G401.6 (cell line): Measurements from ENCODE around the gene PREPL.

Experiments
- FAIRE-seq: peaks from 2 replicates; lab custom pipeline; 2012; peaks lifted over from hg19 to GRCh38; lab: Jason Lieb, UNC

PREPL gene

GRCh38 chr2:44295633-44296359 is 65.5 kb downstream of the PREPL start:
- FAIRE-seq: no peak

- FAIRE-seq: no peak
Observed at GRCh38 chr2:44295113-44295512, 66.2 kb downstream of the PREPL start.

DNA sequence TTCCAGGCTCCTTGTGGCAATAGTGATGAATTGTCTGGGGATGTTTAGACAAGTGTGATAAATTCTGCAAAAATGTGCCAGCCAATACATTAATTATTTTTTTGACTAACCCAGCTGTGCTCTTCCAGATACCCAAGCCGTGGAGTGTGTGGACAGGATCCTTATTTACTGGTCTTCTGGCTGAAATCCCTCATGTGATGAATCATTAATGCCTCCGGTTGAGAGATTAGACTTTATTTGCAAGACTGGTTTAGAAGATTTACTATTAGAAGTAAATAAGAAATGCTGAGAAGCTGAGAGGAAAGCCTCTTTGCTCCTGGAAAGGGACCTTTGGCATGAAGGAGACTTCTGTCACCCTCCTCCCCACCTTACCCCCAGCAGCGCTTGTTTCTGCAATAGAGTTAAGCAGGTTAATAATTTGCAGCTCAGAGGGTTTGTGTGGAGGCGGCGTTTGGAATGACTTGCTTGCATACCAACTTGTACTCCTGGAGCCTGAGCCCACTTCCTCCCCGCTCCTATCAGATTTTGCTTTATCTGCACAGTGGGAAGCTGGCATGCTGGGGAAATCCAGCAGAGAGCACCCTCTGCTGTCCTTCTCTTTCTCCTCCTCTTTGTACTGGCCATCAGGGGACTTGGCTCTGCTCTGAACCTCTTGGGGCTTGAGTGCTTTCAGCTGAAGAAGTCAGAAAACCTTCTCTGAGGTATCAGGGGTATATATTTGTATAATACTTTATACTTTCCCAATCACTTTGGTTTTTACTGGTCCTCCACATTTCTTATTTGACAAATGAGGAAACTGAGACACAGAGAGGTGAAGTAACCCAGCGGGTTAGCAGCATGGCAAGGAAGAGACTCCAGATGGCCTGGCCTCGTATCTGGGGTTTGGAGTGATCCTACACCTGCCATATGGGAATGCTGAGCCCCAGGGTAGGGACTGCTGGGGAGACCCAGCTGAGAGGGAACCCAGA is 69.7 kb downstream of the PREPL start:
- FAIRE-seq: no peak

- FAIRE-seq: no peak
Observed at GRCh38 chr2:44290261-44290660, 71.0 kb downstream of the PREPL start.

GRCh38 chr2:44286884-44287638 is 74.2 kb downstream of the PREPL start:
- FAIRE-seq: no peak

- FAIRE-seq: no peak
Observed at GRCh38 chr2:44286119-44286883, 75.0 kb downstream of the PREPL start.

- no peak for FAIRE-seq
Observed at GRCh38 chr2:44285174-44285573, 76.1 kb downstream of the PREPL start.

GRCh38 chr2:44283116-44283666 is 78.1 kb downstream of the PREPL start:
- no peak for FAIRE-seq

- FAIRE-seq: no peak
Observed at GRCh38 chr2:44280869-44281268, 80.4 kb downstream of the PREPL start.

DNA sequence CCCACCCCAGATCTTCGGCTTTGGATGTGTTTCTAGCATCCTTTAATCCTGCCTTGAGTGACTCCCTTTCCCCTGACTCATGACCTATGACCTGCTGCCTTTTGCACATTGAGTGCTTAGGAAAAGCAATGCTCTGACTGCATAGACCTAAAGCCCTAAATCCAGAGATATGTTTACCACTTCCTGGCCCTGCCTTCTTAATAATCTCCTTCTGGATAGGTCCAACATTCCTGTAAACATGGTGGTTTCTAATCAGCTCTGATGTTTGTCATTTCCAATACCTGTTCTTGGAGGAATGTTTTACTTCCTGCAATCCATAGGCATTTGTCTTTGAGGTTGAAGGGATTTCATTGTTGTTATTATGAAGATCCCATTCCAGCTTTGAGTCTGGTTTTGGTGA is 83.8 kb downstream of the PREPL start:
- no peak for FAIRE-seq

DNA sequence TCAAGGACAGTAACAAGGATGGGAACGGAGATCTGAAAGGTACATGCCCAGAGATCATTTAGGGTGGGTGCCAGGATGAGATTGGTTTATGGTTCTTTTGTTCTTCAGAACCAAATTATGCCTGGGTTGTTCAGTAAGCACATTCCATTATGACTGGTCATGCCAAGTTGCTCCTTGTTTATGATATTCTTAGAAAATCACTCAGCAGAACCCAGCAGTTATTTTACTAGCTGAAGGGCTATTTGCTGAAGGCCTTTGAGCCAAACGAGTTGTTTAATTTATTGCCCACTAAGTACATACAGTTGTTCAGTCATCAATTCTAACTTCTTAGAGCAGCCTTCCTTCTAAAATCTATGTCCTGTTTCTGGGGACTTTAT is 85.4 kb downstream of the PREPL start:
- FAIRE-seq: no peak

- FAIRE-seq: no peak
Observed at GRCh38 chr2:44273596-44273995, 87.7 kb downstream of the PREPL start.

GRCh38 chr2:44273076-44273475 is 88.2 kb downstream of the PREPL start:
- FAIRE-seq: no peak

- FAIRE-seq: no peak
Observed at GRCh38 chr2:44271296-44271695, 90.0 kb downstream of the PREPL start.

DNA sequence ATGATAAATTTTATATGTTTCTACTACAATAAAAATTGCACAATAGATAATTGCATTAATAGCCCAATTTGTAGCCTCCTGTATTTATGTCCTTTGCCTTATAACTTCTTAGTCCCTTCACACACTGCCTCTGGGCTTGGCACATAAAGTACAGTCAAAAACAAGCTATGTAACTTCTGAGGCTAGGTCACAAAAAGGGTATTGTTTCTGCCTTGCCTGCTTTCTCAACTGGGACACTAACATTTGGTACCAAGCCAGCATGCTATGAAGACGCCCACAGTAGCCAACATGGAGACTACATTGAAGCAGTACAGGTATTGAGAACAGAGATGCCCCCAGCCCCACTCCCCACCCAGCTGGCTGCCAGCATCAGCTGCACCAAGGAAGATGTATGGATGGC is 91.5 kb downstream of the PREPL start:
- no peak for FAIRE-seq

GRCh38 chr2:44267796-44268648 is 93.3 kb downstream of the PREPL start:
- no peak for FAIRE-seq
